ENCODE measurements around the gene FMNL2.
A peak's percentile ranks its signal among the peaks of the same experiment; 100 is the strongest.

The FMNL2 gene

DNA sequence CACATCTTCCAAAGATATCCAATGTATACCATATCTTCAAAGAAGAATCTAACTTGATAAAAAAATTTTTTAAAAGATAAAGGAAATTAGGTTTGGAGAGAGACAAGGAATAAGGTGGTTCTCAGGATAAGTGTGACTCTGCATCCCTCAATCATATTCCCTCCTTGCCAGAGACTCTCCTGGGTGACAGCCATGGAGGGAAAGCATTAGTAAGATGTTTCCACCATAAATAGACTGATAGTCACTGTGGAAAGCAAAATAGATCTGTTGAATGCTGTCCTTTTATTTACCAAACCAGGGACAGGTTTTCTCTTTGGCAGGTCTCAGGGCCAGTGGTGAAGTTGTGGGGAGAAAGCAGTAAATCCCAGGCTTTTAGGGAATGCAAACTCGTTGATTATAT lies 274.7 kb downstream of the FMNL2 start:
- H3K4me3 ChIP-seq (ENCODE audit: low read length), result no peak overlapping the region
- no peaks in the 10 kb centered on the region for H4K20me1 ChIP-seq (ENCODE audit: insufficient read depth, low read length)
- no peak overlapping the region for H3K4me2 ChIP-seq (ENCODE audit: low read depth, low read length)
- no peaks in the 10 kb centered on the region for H3K79me2 ChIP-seq (ENCODE audit: low read length)
- H3K27me3 ChIP-seq (replicated peaks; ENCODE audit: insufficient read depth, low read length), result no peaks in the 10 kb centered on the region
- peaks cover 34% of the 10 kb centered on the region for H3K4me1 ChIP-seq (ENCODE audit: low read length)
- no peak overlapping the region for H3K27ac ChIP-seq (ENCODE audit: low read length)
- no peaks in the 10 kb centered on the region for H3K9me2 ChIP-seq (replicated peaks; ENCODE audit: insufficient read depth, low read length)
- H3K9ac ChIP-seq (ENCODE audit: low read length), result no peak overlapping the region
- TF ChIP-seq, protein P1, sequence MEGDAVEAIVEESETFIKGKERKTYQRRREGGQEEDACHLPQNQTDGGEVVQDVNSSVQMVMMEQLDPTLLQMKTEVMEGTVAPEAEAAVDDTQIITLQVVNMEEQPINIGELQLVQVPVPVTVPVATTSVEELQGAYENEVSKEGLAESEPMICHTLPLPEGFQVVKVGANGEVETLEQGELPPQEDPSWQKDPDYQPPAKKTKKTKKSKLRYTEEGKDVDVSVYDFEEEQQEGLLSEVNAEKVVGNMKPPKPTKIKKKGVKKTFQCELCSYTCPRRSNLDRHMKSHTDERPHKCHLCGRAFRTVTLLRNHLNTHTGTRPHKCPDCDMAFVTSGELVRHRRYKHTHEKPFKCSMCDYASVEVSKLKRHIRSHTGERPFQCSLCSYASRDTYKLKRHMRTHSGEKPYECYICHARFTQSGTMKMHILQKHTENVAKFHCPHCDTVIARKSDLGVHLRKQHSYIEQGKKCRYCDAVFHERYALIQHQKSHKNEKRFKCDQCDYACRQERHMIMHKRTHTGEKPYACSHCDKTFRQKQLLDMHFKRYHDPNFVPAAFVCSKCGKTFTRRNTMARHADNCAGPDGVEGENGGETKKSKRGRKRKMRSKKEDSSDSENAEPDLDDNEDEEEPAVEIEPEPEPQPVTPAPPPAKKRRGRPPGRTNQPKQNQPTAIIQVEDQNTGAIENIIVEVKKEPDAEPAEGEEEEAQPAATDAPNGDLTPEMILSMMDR (IDR thresholded peaks at IDR 0.05; ENCODE audit: low read length), result no peak
- no peak for TF ChIP-seq EZH2 (optimal IDR thresholded peaks at IDR 0.05; ENCODE audit: low read depth, low read length)
- no peak for TF ChIP-seq EZH2phosphoT487 (IDR thresholded peaks at IDR 0.05; ENCODE audit: low read length)
- H3K36me3 ChIP-seq (replicated peaks; ENCODE audit: insufficient read depth, low read length), result no peaks in the 10 kb centered on the region
- H3F3A ChIP-seq (ENCODE audit: insufficient read depth, low read length), result peaks cover 17% of the 10 kb centered on the region
- no peak for DNase-seq
- H3K9me3 ChIP-seq (replicated peaks; ENCODE audit: insufficient read depth, low read length), result no peaks in the 10 kb centered on the region
- no peak overlapping the region for H2AFZ ChIP-seq (ENCODE audit: low read length)

DNA sequence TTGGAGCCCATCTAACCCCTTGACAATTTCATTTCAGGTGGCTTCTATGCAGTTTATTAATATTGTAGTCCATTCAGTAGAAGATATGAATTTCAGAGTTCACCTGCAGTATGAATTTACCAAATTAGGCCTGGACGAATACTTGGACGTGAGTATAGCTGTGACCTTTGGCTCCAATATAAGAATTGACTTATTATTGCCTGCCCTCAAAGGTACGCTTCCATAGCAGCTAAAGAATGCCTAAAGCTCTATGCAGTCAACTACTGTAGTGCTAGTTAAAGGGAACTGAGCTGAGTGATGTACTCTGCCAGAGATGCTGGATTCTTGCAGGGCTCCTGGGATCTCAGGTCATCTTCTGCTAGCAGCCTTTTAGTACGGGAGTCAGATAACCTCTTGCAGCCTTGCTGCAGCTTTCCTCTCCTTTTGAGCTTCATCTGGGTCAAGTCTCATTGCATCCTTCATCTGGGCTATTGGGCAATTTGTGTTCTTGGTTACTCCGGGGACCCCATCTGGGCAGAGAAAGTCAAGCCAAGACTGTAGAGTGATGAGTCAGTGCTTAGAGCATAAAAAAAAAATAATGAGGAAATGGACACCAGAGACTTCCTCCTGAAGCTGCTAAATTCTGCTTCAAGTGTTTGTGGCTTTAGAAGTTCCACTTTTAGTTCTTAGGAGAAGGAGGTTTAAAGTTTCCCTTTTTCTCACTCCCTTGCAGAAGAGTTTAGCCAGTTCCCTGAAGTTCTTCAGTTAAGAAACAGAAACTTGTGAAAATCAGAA lies 276.7 kb downstream of the FMNL2 start:
- peak; percentile 71 for DNase-seq
- TF ChIP-seq, protein P1 (IDR thresholded peaks at IDR 0.05; ENCODE audit: low read length), result no peak
- TF ChIP-seq EZH2phosphoT487 (IDR thresholded peaks at IDR 0.05; ENCODE audit: low read length), result no peak
- no peak for TF ChIP-seq EZH2 (optimal IDR thresholded peaks at IDR 0.05; ENCODE audit: low read depth, low read length)
- Histone ChIP-seq H2AFZ (ENCODE audit: low read length) (no peak overlapping the region), H3K27me3 (replicated peaks; ENCODE audit: insufficient read depth, low read length) (no peaks in the 10 kb centered on the region), H3K36me3 (replicated peaks; ENCODE audit: insufficient read depth, low read length) (no peaks in the 10 kb centered on the region), H3K9me3 (replicated peaks; ENCODE audit: insufficient read depth, low read length) (no peaks in the 10 kb centered on the region), H3K4me3 (ENCODE audit: low read length) (no peak overlapping the region), H3K9ac (ENCODE audit: low read length) (peak overlapping the region; percentile 21; the same call in 1 of the 2 replicates), H3K4me1 (ENCODE audit: low read length) (peaks cover 33% of the 10 kb centered on the region), H3K9me2 (replicated peaks; ENCODE audit: insufficient read depth, low read length) (no peaks in the 10 kb centered on the region), H3K79me2 (ENCODE audit: low read length) (no peaks in the 10 kb centered on the region), H4K20me1 (ENCODE audit: insufficient read depth, low read length) (no peaks in the 10 kb centered on the region), H3K27ac (ENCODE audit: low read length) (peak overlapping the region; percentile 66; the same call in 1 of the 2 replicates), H3F3A (ENCODE audit: insufficient read depth, low read length) (peaks cover 17% of the 10 kb centered on the region), H3K4me2 (ENCODE audit: low read depth, low read length) (peak overlapping the region; percentile 61)

DNA sequence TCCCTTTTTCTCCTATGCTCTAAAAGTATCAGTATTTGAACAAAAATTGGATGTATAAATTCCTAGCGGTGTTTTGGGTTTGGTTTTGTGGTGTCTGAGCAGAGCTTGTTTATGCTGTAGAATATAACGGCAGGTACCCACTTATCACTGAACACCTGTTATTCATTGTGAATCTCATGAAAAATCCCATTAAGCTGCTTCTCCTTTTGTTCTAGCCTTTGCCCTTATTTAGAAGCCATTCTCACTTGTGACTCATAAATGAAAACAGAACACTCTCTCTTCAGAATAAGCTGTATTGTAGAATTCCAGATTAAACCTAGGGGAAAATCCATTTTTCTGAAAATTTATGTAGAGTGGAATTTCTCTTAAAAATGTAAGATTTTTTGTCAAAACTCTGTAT lies 278.3 kb downstream of the FMNL2 start:
- DNase-seq, result no peak

More for the DNA sequence above, 278.3 kb downstream of the FMNL2 start:
- TF ChIP-seq, protein P1 (IDR thresholded peaks at IDR 0.05; ENCODE audit: low read length), result no peak
- TF ChIP-seq EZH2phosphoT487 (IDR thresholded peaks at IDR 0.05; ENCODE audit: low read length), result no peak
- TF ChIP-seq EZH2 (optimal IDR thresholded peaks at IDR 0.05; ENCODE audit: low read depth, low read length), result no peak
- Histone ChIP-seq H3K4me3 (ENCODE audit: low read length) (no peak overlapping the region), H3K4me2 (ENCODE audit: low read depth, low read length) (no peak overlapping the region), H3F3A (ENCODE audit: insufficient read depth, low read length) (peaks cover 17% of the 10 kb centered on the region), H3K9me3 (replicated peaks; ENCODE audit: insufficient read depth, low read length) (no peaks in the 10 kb centered on the region), H3K79me2 (ENCODE audit: low read length) (no peaks in the 10 kb centered on the region), H3K9me2 (replicated peaks; ENCODE audit: insufficient read depth, low read length) (no peaks in the 10 kb centered on the region), H2AFZ (ENCODE audit: low read length) (no peak overlapping the region), H3K36me3 (replicated peaks; ENCODE audit: insufficient read depth, low read length) (no peaks in the 10 kb centered on the region), H4K20me1 (ENCODE audit: insufficient read depth, low read length) (no peaks in the 10 kb centered on the region), H3K9ac (ENCODE audit: low read length) (no peak overlapping the region), H3K27ac (ENCODE audit: low read length) (no peak overlapping the region), H3K27me3 (replicated peaks; ENCODE audit: insufficient read depth, low read length) (no peaks in the 10 kb centered on the region), H3K4me1 (ENCODE audit: low read length) (peaks cover 27% of the 10 kb centered on the region)

Measured in MM.1S (cell line).